ENCODE data around the gene THRA. TPM values are rescaled to one million over a fixed set of nuclear protein-coding genes. Genes with fewer than 3 reads are reported as not detected.

Gene THRA
- polyA plus RNA-seq, 1 donor (not counting 4 experiments of a cell fraction or from before 2014, with no cell fraction given), result 4.5 TPM

DNA sequence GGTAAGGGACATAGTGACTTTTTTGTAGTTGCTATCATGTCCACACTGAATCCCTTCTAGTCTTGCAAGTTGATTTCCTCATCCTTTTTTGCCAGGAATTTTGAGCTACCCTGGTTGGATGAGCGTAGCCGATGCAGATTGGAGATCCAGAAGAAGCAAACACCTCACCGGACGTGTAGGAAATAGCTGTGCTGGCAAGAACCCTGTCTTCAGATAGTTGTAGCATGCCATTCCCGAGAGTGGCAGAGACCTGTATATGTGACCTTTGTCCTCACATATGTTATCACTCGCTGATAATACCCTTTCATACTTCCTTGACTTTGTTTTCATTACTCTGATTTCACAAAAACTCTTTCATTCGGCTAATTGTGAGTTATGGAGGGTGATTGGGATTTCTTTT lies 71.4 kb downstream of the THRA start:
- Histone ChIP-seq H3K27ac (ENCODE audit: control insufficient read depth, insufficient read depth, low read length) (no peak overlapping the region), H3K4me3 (ENCODE audit: control insufficient read depth in 2 of 3, extremely low read depth in 1 of 3, insufficient read depth in 2 of 3, low read depth in 1 of 3, low read length in 3 of 3) (no peak overlapping the region), H3K36me3 (ENCODE audit: control insufficient read depth in 2 of 2, extremely low read depth in 1 of 2, insufficient read depth in 2 of 2, low read length in 2 of 2) (peaks cover 42 to 56% of the 10 kb centered on the region in 2 experiments), H3K27me3 (ENCODE audit: control insufficient read depth, extremely low read depth, insufficient read depth, low read length) (no peaks in the 10 kb centered on the region), H3K4me1 (ENCODE audit: control insufficient read depth, extremely low read depth, insufficient read depth, low read length) (peaks cover 3% of the 10 kb centered on the region), H4K20me1 (ENCODE audit: control insufficient read depth, extremely low read depth, insufficient read depth, low read length) (no peaks in the 10 kb centered on the region), H3K9me3 (ENCODE audit: control insufficient read depth, low read depth, low read length) (no peaks in the 10 kb centered on the region), H3K9ac (ENCODE audit: control insufficient read depth, extremely low read depth, insufficient read depth, low read length) (no peak overlapping the region), H3K79me2 (ENCODE audit: control insufficient read depth, insufficient read depth, low read length) (peaks cover 24% of the 10 kb centered on the region), H3K4me2 (ENCODE audit: control insufficient read depth, extremely low read depth, insufficient read depth, low read depth, low read length) (no peak overlapping the region), H2AFZ (ENCODE audit: control insufficient read depth, low read length) (no peak overlapping the region), H3K9me1 (ENCODE audit: control insufficient read depth, extremely low read depth, insufficient read depth, low read length) (peaks cover 2% of the 10 kb centered on the region)
- dilution Hi-C loops (cut with MboI; ENCODE audit: extremely low pct_ligation_motif_present, low sequenced_read_pairs), result no loop called here
- TF ChIP-seq, protein P1, sequence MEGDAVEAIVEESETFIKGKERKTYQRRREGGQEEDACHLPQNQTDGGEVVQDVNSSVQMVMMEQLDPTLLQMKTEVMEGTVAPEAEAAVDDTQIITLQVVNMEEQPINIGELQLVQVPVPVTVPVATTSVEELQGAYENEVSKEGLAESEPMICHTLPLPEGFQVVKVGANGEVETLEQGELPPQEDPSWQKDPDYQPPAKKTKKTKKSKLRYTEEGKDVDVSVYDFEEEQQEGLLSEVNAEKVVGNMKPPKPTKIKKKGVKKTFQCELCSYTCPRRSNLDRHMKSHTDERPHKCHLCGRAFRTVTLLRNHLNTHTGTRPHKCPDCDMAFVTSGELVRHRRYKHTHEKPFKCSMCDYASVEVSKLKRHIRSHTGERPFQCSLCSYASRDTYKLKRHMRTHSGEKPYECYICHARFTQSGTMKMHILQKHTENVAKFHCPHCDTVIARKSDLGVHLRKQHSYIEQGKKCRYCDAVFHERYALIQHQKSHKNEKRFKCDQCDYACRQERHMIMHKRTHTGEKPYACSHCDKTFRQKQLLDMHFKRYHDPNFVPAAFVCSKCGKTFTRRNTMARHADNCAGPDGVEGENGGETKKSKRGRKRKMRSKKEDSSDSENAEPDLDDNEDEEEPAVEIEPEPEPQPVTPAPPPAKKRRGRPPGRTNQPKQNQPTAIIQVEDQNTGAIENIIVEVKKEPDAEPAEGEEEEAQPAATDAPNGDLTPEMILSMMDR (optimal IDR thresholded peaks at IDR 0.05 in 1 of 3, IDR thresholded peaks at IDR 0.05 in 1 of 3, conservative IDR thresholded peaks at IDR 0.05 in 1 of 3; ENCODE audit: extremely low read depth in 1 of 3, insufficient read depth in 2 of 3, low read length in 3 of 3), result no peak
- no peak for TF ChIP-seq EZH2 (IDR thresholded peaks at IDR 0.05; ENCODE audit: low read length)
- FAIRE-seq (no peak), DNase-seq (ENCODE audit: low read depth, low spot score) (no peak)

DNA sequence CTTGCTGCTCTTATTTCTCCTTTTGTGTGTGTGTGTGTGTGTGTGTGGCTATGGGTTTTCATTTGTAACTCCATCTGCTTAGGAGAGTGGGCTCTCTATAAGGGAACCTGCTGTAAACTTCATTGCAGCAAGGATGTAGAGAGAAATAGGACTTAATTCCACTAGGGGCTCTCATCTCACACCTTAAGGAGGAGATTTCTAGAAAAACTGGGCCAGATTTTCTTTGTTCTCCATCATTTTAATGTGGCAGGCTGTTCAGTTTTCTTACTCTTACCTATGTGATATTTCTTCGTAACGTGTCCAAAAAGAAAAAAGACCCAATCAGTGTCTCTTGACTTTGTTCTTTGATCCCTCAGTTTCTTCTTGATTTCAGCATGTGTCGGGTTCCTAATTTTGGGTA lies 73.1 kb downstream of the THRA start:
- no peaks in the 10 kb centered on the region for H3K9me3 ChIP-seq (ENCODE audit: control insufficient read depth, low read depth, low read length)
- FAIRE-seq (no peak), DNase-seq (ENCODE audit: low read depth, low spot score) (no peak)
- TF ChIP-seq, protein P1 (optimal IDR thresholded peaks at IDR 0.05 in 1 of 3, IDR thresholded peaks at IDR 0.05 in 1 of 3, conservative IDR thresholded peaks at IDR 0.05 in 1 of 3; ENCODE audit: extremely low read depth in 1 of 3, insufficient read depth in 2 of 3, low read length in 3 of 3), result no peak
- TF ChIP-seq EZH2 (IDR thresholded peaks at IDR 0.05; ENCODE audit: low read length), result no peak
- H3K4me1 ChIP-seq (ENCODE audit: control insufficient read depth, extremely low read depth, insufficient read depth, low read length), result peaks cover 7% of the 10 kb centered on the region
- no peak overlapping the region for H3K4me2 ChIP-seq (ENCODE audit: control insufficient read depth, extremely low read depth, insufficient read depth, low read depth, low read length)
- no peak overlapping the region for H3K4me3 ChIP-seq (ENCODE audit: control insufficient read depth in 2 of 3, extremely low read depth in 1 of 3, insufficient read depth in 2 of 3, low read depth in 1 of 3, low read length in 3 of 3)
- no peak overlapping the region for H3K27ac ChIP-seq (ENCODE audit: control insufficient read depth, insufficient read depth, low read length)
- H4K20me1 ChIP-seq (ENCODE audit: control insufficient read depth, extremely low read depth, insufficient read depth, low read length), result no peaks in the 10 kb centered on the region
- peaks cover 2% of the 10 kb centered on the region for H3K9me1 ChIP-seq (ENCODE audit: control insufficient read depth, extremely low read depth, insufficient read depth, low read length)
- H3K9ac ChIP-seq (ENCODE audit: control insufficient read depth, extremely low read depth, insufficient read depth, low read length), result no peak overlapping the region
- dilution Hi-C loops (cut with MboI; ENCODE audit: extremely low pct_ligation_motif_present, low sequenced_read_pairs), result no loop called here
- no peaks in the 10 kb centered on the region for H3K27me3 ChIP-seq (ENCODE audit: control insufficient read depth, extremely low read depth, insufficient read depth, low read length)
- H3K79me2 ChIP-seq (ENCODE audit: control insufficient read depth, insufficient read depth, low read length), result peaks cover 14% of the 10 kb centered on the region
- H2AFZ ChIP-seq (ENCODE audit: control insufficient read depth, low read length), result no peak overlapping the region
- peaks cover 30 to 41% of the 10 kb centered on the region in 2 experiments for H3K36me3 ChIP-seq (ENCODE audit: control insufficient read depth in 2 of 2, extremely low read depth in 1 of 2, insufficient read depth in 2 of 2, low read length in 2 of 2)
